NCI-H2196 treated with DMSO at 0.1 percent for 48 hours (cell line): ENCODE results near the gene HOXD8.
A peak's percentile ranks its signal among the peaks of the same experiment; 100 is the strongest.

ENCODE experiments used
- DNase-seq: peaks from one replicate; lab custom pipeline; 2025; ENCODE audit not compliant: unreplicated experiment; lab: John Stamatoyannopoulos, UW

HOXD8 gene

DNA sequence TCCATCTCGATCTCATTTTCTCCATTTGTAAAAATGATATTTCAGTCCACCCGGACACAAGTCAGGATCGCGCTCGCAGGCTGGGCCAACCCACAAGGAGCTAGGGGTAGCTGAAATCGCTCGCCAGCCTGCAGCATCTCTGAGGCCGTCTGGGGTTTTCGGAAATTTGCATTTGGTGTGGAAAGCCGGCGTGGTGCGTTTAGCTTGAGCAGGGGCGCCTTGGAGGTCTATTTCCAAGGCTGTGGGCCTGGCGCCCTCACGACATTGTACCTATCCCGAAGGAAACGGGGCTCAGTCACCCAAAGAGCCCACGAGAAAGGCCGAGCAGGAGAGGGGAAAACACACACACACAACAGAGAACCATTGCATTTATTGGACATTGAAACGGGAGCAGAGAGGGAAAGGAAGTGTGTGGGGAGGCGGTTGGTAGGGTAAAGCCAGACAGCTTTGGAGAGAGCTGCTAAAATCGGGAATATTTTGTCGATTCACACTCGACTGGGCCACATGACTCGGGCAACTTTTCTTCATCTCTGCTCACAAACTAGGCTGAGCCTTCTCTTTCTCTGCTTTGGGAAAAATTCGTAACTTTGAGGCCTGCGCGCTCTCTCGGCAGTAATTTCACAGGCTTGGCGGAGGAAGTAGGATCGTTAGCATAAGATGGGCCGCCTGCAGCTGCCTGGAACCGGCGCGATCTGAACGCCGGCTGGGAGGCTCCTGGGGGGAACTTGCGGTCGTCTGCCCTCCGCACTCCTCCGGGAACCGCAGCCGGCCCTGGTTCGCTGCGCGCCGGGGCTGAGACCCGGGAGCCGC is 1.1 kb upstream of the HOXD8 start:
- no peak for DNase-seq

GRCh38 chr2:176129813-176130146 is 275 bp downstream of the HOXD8 start:
- no peak for DNase-seq

- no peak for DNase-seq
Observed at GRCh38 chr2:176130147-176130956, 847 bp downstream of the HOXD8 start.

GRCh38 chr2:176130957-176131847 is 1.7 kb downstream of the HOXD8 start:
- DNase-seq: no peak

- no peak for DNase-seq
Observed at GRCh38 chr2:176131848-176132158, 2.3 kb downstream of the HOXD8 start.

- DNase-seq: no peak
Observed at GRCh38 chr2:176132205-176133171, 3.0 kb downstream of the HOXD8 start.

- no peak for DNase-seq
Observed at GRCh38 chr2:176133389-176133788, 3.9 kb downstream of the HOXD8 start.

DNA sequence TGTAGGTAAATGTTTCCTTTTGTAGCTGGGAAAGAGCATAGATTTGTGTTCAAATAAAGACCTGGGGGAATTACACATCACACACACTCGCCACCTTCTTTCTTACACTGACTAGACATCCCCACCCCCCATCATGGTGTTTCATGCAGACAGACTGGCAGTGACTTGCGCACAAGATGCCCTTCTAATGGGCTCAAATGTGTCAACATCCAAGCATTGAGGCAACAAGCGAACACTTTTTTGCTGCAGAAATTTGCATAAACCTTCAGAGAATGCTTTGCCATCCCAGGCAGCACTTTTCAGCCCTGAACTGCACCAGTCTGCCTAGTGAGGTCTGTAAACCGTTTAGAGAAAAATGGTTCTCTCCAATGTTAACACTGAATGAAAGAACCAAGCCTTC is 4.5 kb downstream of the HOXD8 start:
- no peak for DNase-seq

GRCh38 chr2:176135035-176135440 is 5.5 kb downstream of the HOXD8 start:
- no peak for DNase-seq

GRCh38 chr2:176136374-176137251 is 7.1 kb downstream of the HOXD8 start:
- no peak for DNase-seq

DNA sequence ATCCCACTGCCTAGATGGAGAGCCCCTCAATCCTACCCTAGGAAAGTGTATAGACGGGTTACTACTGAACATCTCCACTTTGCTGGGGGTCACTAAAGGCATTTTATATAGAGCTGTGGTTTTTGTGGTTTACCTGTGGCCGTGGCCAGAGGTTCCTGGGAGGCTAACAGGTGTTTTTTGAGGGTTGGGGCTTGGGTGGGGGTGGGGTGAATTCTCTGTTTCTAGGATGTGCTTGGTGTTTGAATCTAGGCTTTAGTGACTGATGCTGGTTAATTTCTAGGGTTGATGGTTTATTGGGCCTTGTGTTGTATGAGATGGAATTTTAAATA is 7.7 kb downstream of the HOXD8 start:
- no peak for DNase-seq

GRCh38 chr2:176137906-176138305 is 8.4 kb downstream of the HOXD8 start:
- no peak for DNase-seq

DNA sequence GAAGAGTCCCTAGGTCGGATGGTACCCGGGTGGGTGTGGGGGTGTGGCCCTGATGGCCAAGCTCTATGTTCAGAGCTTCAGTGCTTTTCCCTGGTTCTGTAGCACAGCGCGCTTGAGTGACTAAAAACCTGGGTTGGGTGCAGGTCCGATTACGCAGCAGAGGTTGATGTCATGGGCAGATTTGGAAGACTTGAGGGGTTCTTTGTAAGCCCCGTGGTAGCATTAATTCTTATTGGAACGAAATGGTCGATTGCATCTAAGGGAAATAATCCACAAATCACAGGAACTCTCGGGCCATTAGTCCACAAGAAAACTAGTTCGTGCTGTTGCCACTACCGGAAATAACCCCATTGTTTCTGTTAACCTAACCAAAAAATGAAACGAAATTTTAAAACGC is 9.0 kb downstream of the HOXD8 start:
- no peak for DNase-seq

- DNase-seq: no peak
Observed at GRCh38 chr2:176138923-176139660, 9.6 kb downstream of the HOXD8 start.

- DNase-seq: no peak
Observed at GRCh38 chr2:176139661-176140512, 10.4 kb downstream of the HOXD8 start.

- DNase-seq: peak; percentile 26
Observed at GRCh38 chr2:176140513-176141317, 11.2 kb downstream of the HOXD8 start.

- DNase-seq: no peak
Observed at GRCh38 chr2:176142281-176142680, 12.8 kb downstream of the HOXD8 start.
